Activated CD8-positive, alpha-beta memory T cell treated with anti-CD3 and anti-CD28 coated beads for 4 hours (primary cell): ENCODE results near the gene RGR.
"Not testable (repeated sequence)": the region's sequence is repeated elsewhere in the genome, so short reads cannot be mapped to it uniquely, and the experiment has no call there.

Source experiments
- DNase-seq, 2 donors: peaks; one replicate each; pipeline ENCODE4 v3.0.0-alpha.2; 2020; ENCODE audit warnings: low read depth in 2 of 2

Gene RGR

DNA sequence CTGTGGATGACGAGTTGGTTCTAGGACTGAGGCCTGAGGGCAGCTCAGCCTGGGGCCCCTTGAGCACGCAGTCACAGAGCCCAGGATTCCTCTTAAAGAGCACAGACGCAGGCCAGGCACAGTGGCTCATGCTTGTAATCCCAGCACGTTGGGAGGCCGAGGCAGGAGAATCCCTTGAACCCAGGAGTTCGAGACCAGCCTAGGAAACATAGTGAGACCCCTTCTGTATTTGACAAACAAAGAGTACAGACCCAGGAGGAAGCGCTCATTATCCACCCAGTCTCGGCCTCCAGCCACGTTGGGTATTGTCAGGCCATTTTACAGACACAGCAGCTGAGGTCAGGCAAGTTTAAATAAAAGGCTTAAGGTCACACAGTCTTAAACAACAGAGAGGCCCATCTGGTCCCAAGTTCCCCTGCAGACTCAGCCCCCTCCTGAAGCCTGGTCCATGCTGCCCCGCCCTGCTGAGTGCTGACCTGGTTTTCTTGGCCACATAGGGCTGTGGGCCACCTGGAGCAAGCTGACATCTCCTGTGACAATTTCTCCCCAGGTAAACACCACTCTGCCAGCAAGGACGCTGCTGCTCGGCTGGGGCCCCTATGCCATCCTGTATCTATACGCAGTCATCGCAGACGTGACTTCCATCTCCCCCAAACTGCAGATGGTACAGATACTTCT, 12.6 kb downstream of the RGR start:
- no peak for DNase-seq

- DNase-seq, result no peak
Observed at GRCh38 chr10:84258034-84258695, 13.3 kb downstream of the RGR start.

GRCh38 chr10:84261236-84261915, 16.5 kb downstream of the RGR start:
- DNase-seq, result no peak

DNA sequence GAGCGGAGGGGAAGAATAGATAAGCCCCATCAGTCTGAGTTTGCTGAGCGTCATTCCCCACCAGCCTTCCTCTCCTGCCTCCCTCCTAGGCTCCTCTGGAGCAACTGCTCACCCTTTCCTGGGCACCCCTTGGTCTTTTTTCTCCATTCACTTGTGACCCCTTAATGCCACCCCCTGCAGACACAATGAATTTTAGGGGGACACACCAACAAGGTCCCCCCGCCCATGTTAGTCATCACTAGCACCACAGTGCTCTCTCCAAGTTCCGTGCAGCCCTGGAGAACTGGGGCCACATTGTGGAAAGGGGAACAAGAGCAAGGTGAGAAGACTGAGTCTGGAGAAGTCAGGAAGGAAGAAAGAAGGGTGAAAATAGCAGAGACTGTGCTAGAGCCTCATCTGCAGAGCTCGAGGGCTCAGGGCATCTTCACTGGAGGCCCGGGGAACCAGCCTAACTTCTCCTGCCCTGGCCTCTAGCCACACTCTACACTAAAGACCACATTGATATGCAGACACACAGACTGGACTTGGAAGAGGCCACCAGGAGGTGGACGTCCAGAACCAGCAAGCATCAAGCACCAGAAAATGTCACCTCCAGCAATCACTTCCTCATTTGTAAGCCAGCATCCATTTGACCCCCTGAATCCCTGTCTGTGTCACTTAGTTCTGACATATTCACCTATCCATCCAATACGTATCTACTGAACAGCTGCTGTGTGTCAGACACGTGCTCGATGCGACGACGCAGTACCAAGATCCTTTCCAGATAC, 17.5 kb downstream of the RGR start:
- DNase-seq, result no peak

GRCh38 chr10:84263716-84264115, 18.9 kb downstream of the RGR start:
- no peak for DNase-seq

DNA sequence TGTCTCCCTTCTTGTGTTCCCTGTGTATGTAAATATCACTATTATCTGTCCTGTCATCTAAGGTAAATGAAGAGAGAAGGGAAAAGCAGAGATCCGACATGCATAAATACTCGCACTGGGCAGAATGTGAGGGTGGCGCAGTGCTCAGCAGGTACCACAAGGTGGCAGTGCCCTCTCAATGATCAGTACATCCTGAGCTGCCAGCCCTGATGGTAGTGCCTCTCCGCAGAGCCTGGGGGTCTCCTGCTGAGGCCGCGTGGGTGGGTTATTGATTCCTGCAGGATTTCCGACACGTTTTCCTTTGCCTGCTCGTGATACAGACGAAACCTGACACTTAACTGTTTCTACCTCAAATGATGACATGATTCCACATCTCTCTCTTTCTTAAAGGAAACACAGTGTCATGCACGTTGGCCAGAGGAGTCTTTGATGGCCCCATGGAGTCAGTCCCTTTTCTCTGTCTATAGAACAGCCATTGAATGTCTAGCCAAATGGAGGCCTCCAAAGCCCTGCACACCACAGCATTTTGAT, 19.8 kb downstream of the RGR start:
- DNase-seq, result peak; percentile 36 to 43

DNA sequence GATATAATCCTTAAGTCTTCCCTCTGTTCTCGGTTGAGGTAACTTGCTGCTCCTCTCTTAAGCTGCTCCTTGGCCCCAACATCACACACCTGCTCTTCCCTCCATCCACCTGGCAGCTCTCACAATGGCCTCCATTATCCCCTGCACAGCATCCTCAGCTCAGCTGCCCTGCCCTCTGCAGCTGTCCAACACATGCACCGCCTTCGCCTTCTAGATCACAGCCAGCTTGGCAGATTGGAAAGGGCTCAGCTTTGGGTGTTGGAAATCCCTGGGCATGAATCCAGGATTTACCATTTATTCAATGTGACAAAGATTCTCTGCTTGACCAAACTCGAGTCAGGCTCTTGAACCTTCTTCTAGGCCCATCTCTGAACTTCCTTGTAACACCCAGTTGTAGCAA, 20.6 kb downstream of the RGR start:
- DNase-seq, result no peak

GRCh38 chr10:84267503-84268126, 22.8 kb downstream of the RGR start:
- DNase-seq, result peak; percentile 18 to 21

DNA sequence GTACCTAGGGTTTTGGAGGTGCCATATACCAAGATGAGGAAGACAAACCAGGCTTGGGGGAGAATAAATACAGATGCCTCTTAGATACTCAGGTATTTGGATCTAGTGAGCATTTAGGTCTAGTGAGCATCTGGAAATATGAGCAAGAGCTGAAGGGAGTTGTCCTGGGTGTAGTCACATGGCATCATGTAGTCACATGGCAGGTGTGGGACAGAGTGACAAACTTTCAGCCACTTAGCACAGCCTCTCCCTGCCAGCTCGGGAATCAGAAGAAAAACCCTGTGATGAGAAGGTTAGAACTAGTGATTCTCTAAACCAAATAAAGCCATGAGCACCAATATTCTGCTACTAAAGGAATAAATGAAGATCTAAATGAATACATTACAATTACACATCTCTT, 24.3 kb downstream of the RGR start:
- DNase-seq, result no peak

DNA sequence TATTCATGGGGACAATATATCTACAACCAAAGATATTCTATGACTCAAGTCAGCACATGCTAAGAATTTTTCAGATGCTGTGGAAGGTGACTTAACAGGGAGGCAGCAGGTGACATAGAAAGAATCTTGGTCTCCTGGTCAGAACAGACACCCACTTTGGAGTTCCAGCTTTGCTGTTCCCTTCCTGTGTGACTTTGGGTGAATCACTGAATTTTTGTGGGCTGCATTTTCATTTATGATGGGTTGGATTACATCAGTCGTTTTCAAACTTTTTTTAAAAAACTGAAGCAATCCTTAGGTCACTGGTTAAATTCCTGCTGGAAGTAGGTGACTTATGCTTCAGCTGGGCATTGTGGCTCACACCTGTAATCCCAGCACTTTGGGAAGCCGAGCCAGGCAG, 24.9 kb downstream of the RGR start:
- DNase-seq, result no peak

DNA sequence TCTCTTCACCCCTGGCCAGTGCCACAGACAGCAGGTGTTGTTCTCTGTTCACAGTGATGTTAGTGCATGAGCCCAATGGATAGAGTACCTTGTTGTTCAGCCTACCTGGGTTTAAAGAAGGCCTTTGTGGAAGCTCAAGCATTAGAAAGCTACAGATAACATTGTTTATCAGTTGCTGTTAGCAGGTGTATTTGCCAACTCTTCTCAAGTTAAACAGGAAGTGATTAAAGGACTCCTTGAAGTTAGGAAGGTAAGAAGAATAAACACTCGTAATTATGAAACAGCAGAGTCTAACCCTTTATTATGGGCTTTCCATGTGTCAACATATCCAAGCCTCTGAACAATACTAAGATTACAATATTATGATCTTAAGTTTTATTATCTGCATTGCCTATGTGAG, 25.9 kb downstream of the RGR start:
- no peak for DNase-seq

- DNase-seq, result not testable (repeated sequence)
Observed at GRCh38 chr10:84279876-84280475, 35.1 kb downstream of the RGR start.

- DNase-seq, result no peak
Observed at GRCh38 chr10:84286695-84287094, 41.8 kb downstream of the RGR start.

DNA sequence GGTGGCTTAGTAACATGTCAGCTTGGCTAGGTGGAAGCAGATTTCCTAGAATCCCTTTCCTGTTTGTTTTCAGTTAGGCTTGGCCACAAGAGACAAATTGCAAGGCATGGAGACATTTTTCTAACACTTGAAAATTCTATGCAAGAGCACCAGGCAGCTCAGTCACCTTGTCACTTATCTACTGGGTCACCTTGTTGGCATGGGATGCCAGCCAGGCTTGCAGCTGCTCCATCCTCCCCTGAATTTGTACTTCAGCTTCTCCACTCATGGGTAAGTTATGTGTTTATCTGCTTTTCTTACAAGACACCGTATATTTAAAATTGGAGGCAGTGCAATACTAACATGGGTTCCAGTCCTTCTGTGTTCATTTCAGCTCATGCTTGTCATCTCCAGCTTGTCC, 43.3 kb downstream of the RGR start:
- DNase-seq, result no peak

DNA sequence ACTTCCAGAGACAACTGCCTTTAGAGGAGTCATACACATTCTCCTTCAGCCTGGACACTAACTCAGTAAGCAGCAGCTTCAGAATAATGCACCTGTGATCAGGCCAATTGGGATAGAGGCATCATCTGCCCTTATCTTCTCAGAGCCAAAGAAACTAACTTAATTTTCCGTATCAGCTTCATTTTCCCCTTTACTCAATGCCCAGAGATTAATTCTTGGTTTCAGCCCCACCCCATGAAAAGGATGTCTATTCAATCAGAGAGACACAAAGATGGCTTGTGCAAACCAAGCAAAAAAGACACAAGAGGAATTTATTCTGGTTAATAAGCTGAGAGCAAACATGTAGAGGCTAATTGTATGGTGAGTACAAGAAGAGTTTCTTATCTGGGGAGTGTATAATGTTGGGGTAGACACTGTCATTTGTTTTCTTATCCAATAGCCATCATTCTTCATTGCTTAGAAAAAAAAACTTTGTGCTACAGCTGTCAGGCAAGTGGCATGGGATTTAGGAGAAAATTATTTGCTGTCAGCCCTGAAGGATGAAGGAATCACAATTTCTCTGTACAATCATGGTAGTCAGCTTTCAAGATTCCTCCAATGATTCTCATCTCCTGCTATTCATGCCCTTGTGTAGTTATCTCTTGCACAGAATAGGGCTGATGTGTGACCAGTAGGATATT, 44.8 kb downstream of the RGR start:
- DNase-seq, result no peak

- no peak for DNase-seq
Observed at GRCh38 chr10:84290235-84290634, 45.4 kb downstream of the RGR start.

DNA sequence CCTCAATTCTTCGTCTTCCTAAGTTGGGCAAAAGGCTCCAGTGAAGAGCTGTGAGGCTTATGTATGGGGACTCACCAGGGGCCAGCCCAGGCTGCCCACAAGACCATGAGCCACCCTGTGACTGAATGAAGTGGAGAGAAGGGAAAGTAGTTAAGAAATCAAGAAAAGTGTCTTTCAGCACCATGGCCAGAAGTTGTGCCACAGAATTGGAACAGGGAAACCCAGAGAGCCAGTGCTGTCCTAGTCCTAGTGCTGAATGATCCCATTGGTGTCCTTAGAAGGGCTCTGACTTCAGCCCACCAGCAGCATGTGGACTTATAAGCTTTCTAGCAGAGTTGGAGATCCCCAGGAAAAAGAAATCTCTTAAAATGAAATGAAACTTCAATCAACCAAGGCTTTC, 46.5 kb downstream of the RGR start:
- no peak for DNase-seq

DNA sequence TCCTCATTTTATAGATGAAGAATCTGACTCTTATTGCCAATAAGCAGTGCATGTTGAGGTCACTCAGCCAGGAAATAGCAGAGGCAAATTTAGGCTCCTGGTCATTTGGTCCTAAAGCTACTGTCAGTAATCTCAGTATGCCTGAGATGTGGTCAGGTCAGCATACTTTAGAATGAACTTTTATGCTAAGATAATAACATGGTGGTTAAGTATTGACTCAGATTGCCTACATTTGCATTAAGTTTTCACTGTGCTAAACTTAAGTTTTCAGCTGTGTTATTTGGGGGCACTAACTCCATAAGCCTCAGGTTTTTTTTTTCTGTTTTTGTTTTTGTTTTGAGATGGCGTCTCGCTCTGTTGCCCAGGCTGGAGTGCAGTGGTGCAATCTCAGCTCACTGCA, 47.6 kb downstream of the RGR start:
- no peak for DNase-seq

DNA sequence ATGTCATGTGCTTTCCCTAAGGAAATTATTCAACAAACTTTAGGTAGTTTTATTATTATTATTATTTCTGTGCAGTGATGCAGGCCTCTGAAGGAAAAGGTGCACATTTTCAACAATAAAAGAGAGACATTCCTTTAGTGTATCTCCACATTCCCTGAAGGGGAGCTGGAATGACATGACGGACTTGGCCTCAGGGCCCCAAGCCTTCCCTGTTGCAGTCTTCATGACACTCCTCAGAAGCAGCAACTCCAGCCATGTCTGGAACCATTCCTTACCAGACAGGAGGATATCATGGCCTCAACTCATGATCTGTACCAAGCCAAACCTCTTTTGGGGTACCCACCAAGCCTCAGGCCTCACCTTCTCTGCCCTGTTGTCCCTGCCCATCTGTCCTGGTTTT, 48.3 kb downstream of the RGR start:
- no peak for DNase-seq

DNA sequence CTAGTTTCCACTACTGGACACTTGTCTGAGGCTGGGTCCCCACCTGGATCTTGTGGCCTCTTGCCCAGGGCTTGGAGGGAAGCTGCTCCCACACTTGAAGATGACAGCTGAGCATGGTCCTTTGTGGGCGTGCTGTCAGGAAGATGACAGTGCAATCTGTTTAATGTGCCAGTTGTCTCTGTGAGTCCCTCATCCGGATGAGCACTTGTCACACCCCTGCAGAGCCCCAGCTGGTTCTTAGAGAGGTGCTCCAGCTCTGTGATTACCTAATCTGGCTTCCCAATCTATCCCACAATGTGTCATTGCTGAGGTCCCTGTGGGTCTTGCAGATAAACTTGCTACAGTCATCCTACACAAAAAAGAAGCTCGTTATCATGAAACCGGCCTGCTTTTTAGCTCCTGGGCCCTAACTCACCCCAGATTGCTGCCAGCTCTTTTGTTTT, 48.7 kb downstream of the RGR start:
- no peak for DNase-seq
